HEK293T (cell line): ENCODE results near the gene SMAP2.

Experiments
- CTCF ChIA-PET: fragments of 350-600 bp; formaldehyde crosslinking; extraction: SDS; loops from one replicate; lab custom pipeline; 2021; ENCODE audit warnings: antibody characterized with exemption, inconsistent platforms; lab: Yijun Ruan, JAX
- POLR2A ChIA-PET: fragments of 350-600 bp; formaldehyde crosslinking; extraction: SDS; loops from one replicate; lab custom pipeline; 2020; ENCODE audit warnings: antibody characterized with exemption, inconsistent platforms; lab: Yijun Ruan, JAX
- DNase-seq: peaks from one replicate; pipeline ENCODE4 v3.0.0; 2012; ENCODE audit warnings: mixed read lengths; ENCODE audit errors: extremely low spot score
- ARNT ChIP-seq: fragments of 450-650 bp; IDR thresholded peaks from 2 replicates; pipeline ENCODE4 v1.6.1; 2017; ENCODE audit warnings: mild to moderate bottlenecking
- BHLHE40 ChIP-seq: fragments of 450-650 bp; IDR thresholded peaks from 2 replicates; pipeline ENCODE4 v1.6.1; 2016; ENCODE audit warnings: mild to moderate bottlenecking, moderate library complexity, borderline replicate concordance
- CTBP1 ChIP-seq: fragments of 450-650 bp; IDR thresholded peaks from 2 replicates; pipeline ENCODE4 v1.6.1; 2016; ENCODE audit warnings: borderline replicate concordance
- ELF4 ChIP-seq: fragments of 450-650 bp; IDR thresholded peaks from 2 replicates; pipeline ENCODE4 v1.6.1; 2017; ENCODE audit warnings: antibody characterized with exemption
- FOXA1 ChIP-seq: fragments of 450-650 bp; IDR thresholded peaks from 2 replicates; pipeline ENCODE4 v1.6.1; 2016; ENCODE audit warnings: mild to moderate bottlenecking
- FOXK2 ChIP-seq: fragments of 450-650 bp; IDR thresholded peaks from 2 replicates; pipeline ENCODE4 v1.6.1; 2016; ENCODE audit warnings: mild to moderate bottlenecking
- FOXM1 ChIP-seq: fragments of 450-650 bp; IDR thresholded peaks from 2 replicates; pipeline ENCODE4 v1.6.1; 2017; ENCODE audit warnings: mild to moderate bottlenecking, borderline replicate concordance
- HDGF ChIP-seq: fragments of 450-650 bp; IDR thresholded peaks from 2 replicates; pipeline ENCODE4 v1.6.1; 2017; ENCODE audit warnings: antibody characterized with exemption, borderline replicate concordance
- L3MBTL2 ChIP-seq: fragments of 450-650 bp; conservative IDR thresholded peaks from 2 replicates; pipeline ENCODE4 v1.6.1; 2016; ENCODE audit warnings: mild to moderate bottlenecking
- LEF1 ChIP-seq: fragments of 450-650 bp; IDR thresholded peaks from 2 replicates; pipeline ENCODE4 v1.6.1; 2017; ENCODE audit warnings: mild to moderate bottlenecking, borderline replicate concordance
- NFRKB ChIP-seq: fragments of 450-650 bp; IDR thresholded peaks from 2 replicates; pipeline ENCODE4 v1.6.1; 2016; ENCODE audit warnings: mild to moderate bottlenecking, moderate library complexity
- SP1 ChIP-seq: fragments of 450-650 bp; IDR thresholded peaks from 2 replicates; pipeline ENCODE4 v1.6.1; 2017
- SUZ12 ChIP-seq: fragments of 450-650 bp; IDR thresholded peaks from 2 replicates; pipeline ENCODE4 v1.6.1; 2016; ENCODE audit warnings: mild to moderate bottlenecking
- TARDBP ChIP-seq: fragments of 450-650 bp; IDR thresholded peaks from 2 replicates; pipeline ENCODE4 v1.6.1; 2016
- ZNF384 ChIP-seq: fragments of 450-650 bp; IDR thresholded peaks from 2 replicates; pipeline ENCODE4 v1.6.1; 2016
- TF ChIP-seq, protein P1 (sequence below): fragments of 450-650 bp; IDR thresholded peaks from 2 replicates; pipeline ENCODE4 v1.6.1; 2016

SMAP2 gene

DNA sequence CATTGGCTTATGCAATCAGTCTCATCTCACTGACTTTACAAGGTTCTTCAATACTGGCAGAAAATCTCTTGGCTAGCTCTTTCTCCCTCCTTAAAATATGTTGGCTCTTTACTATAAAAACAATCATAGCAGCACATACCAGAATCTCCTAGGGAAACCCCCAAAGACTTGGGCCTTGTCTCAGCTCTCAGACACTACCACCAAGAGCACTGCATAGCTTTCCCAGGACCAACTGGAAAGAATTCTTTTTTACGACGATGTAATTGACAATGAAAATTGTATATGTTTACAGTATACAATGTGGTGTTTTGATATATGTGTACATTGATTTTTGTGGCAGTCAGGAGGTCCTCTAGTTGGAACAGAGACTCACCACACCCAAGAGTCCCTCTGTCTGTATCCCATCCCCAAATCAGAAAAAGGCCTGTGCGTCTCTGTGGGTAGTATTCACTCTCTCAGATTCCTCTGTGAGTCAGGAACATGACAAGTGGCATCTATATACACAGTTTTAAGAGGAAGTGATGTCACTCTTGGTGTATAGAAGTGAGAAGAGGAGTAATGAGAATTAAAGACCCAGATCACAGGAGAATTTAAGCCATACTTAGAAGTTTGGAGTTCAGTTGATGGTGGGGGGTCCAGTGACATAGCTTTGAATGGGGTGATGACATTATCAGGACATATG is 21.1 kb downstream of the SMAP2 start:
- ChIA-PET POLR2A (no interaction called here), CTCF (interaction anchor here (1.1 kb wide), 1 partner anchor 10 kb away, joined by 4 read pairs; no protein-coding TSS in a partner anchor)
- no peak for DNase-seq
- TF ChIP-seq FOXA1: no peak
- no peak for TF ChIP-seq CTBP1
- TF ChIP-seq HDGF: no peak
- no peak for TF ChIP-seq NFRKB
- no peak for TF ChIP-seq ZNF384
- no peak for TF ChIP-seq SP1
- TF ChIP-seq FOXM1: no peak
- TF ChIP-seq LEF1: no peak
- TF ChIP-seq TARDBP: no peak
- TF ChIP-seq, protein P1, sequence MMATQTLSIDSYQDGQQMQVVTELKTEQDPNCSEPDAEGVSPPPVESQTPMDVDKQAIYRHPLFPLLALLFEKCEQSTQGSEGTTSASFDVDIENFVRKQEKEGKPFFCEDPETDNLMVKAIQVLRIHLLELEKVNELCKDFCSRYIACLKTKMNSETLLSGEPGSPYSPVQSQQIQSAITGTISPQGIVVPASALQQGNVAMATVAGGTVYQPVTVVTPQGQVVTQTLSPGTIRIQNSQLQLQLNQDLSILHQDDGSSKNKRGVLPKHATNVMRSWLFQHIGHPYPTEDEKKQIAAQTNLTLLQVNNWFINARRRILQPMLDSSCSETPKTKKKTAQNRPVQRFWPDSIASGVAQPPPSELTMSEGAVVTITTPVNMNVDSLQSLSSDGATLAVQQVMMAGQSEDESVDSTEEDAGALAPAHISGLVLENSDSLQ: no peak
- TF ChIP-seq FOXK2: no peak
- no peak for TF ChIP-seq L3MBTL2

- ChIA-PET POLR2A (no interaction called here), CTCF (interaction anchor here (1.1 kb wide), 1 partner anchor 9 kb away, joined by 4 read pairs; no protein-coding TSS in a partner anchor)
- DNase-seq: no peak
These were observed 22.0 kb downstream of the SMAP2 start for GRCh38 chr1:40395190-40396175.

DNA sequence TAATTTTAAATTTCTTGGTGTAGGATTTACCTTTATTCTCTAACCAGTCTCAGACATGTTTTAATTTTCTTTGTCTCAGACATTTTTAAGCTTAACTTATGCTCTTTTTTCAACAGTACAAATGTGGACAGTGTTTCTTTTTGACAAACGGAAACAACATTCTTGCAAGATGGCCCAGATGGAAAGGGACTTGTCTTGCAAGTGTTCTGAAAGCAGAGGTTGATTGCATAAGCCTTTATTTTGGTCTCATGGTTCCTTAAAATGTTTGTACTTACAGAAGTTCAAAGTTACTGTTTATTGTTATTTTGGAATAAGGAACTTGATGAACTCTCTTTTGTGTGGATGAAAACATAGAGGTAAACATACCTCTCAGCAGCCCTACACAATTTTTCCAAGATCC is 22.9 kb downstream of the SMAP2 start:
- no peak for DNase-seq
- no peak for TF ChIP-seq SUZ12
- TF ChIP-seq SP1: no peak
- no peak for TF ChIP-seq LEF1
- no peak for TF ChIP-seq TARDBP
- TF ChIP-seq NFRKB: no peak
- ChIA-PET CTCF (no interaction called here), POLR2A (no interaction called here)

More at GRCh38 chr1:40395190-40396175, 22.0 kb downstream of the SMAP2 start:
- TF ChIP-seq L3MBTL2: no peak
- TF ChIP-seq ZNF384: no peak
- no peak for TF ChIP-seq LEF1
- TF ChIP-seq BHLHE40: no peak
- no peak for TF ChIP-seq HDGF
- TF ChIP-seq ELF4: no peak
- TF ChIP-seq, protein P1: no peak
- no peak for TF ChIP-seq FOXA1
- no peak for TF ChIP-seq SUZ12
- TF ChIP-seq ARNT: no peak
- TF ChIP-seq FOXK2: no peak
- TF ChIP-seq CTBP1: no peak
- no peak for TF ChIP-seq NFRKB
- TF ChIP-seq SP1: no peak
- TF ChIP-seq TARDBP: no peak
- no peak for TF ChIP-seq FOXM1

- DNase-seq: no peak
- ChIA-PET POLR2A (no interaction called here), CTCF (no interaction called here)
- TF ChIP-seq FOXA1 (no peak), SUZ12 (no peak), ZNF384 (no peak), HDGF (no peak), BHLHE40 (no peak), NFRKB (no peak)
These were observed 23.7 kb downstream of the SMAP2 start for GRCh38 chr1:40397258-40397657.

DNA sequence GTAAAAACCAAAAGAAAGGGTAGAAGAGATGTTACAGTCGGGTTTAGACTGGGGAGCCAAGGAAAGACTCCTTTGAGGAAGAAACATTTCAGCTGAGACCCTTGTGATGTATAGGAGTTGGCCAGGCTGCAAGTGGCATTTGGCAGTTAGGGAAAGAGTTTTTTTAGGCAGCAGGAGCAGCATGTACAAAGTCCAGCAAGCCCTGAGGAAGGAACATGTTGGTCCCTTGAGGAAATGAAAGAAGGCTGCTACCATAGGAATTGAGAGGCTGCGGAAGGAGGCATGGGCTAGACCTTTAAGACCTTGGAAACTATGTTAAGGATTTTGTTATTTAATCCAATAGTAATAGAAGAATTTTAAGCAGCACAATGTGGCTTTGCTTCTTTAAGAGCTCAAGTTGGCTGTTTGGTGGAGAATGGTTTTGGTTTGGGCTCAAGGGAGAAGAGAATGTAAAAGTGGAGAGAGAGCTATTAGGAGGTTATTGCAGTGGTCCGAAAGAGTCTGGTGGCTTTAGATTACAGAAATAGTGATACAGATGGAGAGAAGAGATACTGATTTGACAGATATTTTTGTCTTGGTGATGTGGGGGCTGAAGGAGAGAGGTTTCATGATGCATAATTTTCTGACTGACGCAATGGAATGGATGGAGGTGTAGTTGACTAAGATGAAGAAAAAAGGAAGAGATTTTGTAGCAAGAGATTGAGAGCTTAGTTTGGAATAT is 26.6 kb downstream of the SMAP2 start:
- TF ChIP-seq BHLHE40: no peak
- TF ChIP-seq FOXM1: no peak
- TF ChIP-seq ELF4: no peak
- no peak for TF ChIP-seq ARNT
- TF ChIP-seq LEF1: no peak
- no peak for TF ChIP-seq HDGF
- TF ChIP-seq FOXK2: no peak
- no peak for TF ChIP-seq TARDBP
- TF ChIP-seq SUZ12: no peak
- POLR2A ChIA-PET: interaction anchor here (1.5 kb wide), 1 partner anchor 26 kb away, joined by 5 read pairs; the partner anchor contains the start of gene SMAP2
- CTCF ChIA-PET: interaction anchor here (0.7 to 1.4 kb wide), 7 partner anchors 13 to 256 kb away, joined by 3 to 4 read pairs (median 3); no protein-coding TSS in a partner anchor
- no peak for DNase-seq
